ENCODE measurements around the gene IGF1R. TPM values are rescaled to one million over a fixed set of nuclear protein-coding genes. Genes with fewer than 3 reads are reported as not detected.

IGF1R gene
- total and polyA plus RNA-seq, 3 experiments from 2014 or later, result 2.1 to 11.3 (median 10.9) TPM

GRCh38 chr15:98905963-98906711 lies 257.8 kb downstream of the IGF1R start:
- POLR2A ChIA-PET, result no interaction called here
- DNase-seq, result no peak
- no peak overlapping the region for H3K4me3 Mint-ChIP-seq
- no peak overlapping the region for H3K4me3 ChIP-seq (ENCODE audit: low read length)
- H3K4me1 Mint-ChIP-seq, result peaks cover 0 to 4% (median 0%) of the 10 kb centered on the region in 3 donors
- peaks cover 6% of the 10 kb centered on the region for H3K36me3 ChIP-seq (ENCODE audit: insufficient read depth, low read length)
- no peaks in the 10 kb centered on the region for H3K9me3 ChIP-seq (ENCODE audit: low read length)
- CTCF ChIA-PET, result no interaction called here
- peaks cover 0 to 9% (median 0%) of the 10 kb centered on the region in 3 donors for H3K36me3 Mint-ChIP-seq
- H3K27ac ChIP-seq (ENCODE audit: low read depth, low read length), result no peak overlapping the region
- peaks cover 0 to 1% (median 0%) of the 10 kb centered on the region in 5 donors for H3K9me3 Mint-ChIP-seq
- no peaks in the 10 kb centered on the region for H3K27me3 ChIP-seq (ENCODE audit: insufficient read depth, low read length, poor library complexity, severe bottlenecking)
- H3K27ac Mint-ChIP-seq, result no peak overlapping the region
- no peaks in the 10 kb centered on the region for H3K4me1 ChIP-seq (ENCODE audit: insufficient read depth, low read length)
- peaks cover 0 to 8% of the 10 kb centered on the region in 2 donors for H3K27me3 Mint-ChIP-seq

DNA sequence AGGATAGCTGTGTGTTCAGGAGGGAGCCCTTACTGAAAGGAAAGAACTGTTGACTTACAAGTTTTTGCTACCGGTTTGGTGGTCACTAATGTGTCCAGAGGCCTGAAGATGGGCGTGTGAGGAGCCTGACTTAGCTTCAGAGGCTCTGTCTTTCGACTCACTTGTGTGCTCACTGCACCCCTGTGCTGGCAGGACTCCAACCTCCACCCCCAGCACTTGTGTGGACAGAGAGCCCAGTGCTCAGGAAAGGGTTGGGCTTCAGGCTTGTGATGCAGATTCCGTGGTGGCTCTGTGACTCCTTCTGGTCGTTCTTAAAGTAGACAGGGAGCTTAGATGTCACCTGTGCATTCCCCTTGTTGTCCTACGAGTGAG lies 258.4 kb downstream of the IGF1R start:
- Mint-ChIP-seq H3K27me3 (peaks cover 0 to 8% of the 10 kb centered on the region in 2 donors), H3K36me3 (peaks cover 0 to 10% (median 0%) of the 10 kb centered on the region in 3 donors), H3K27ac (no peak overlapping the region), H3K4me1 (no peaks in the 10 kb centered on the region), H3K4me3 (no peak overlapping the region), H3K9me3 (peaks cover 0 to 1% (median 0%) of the 10 kb centered on the region in 5 donors)
- peaks cover 11% of the 10 kb centered on the region for H3K36me3 ChIP-seq (ENCODE audit: insufficient read depth, low read length)
- H3K4me1 ChIP-seq (ENCODE audit: insufficient read depth, low read length), result no peaks in the 10 kb centered on the region
- no peak overlapping the region for H3K27ac ChIP-seq (ENCODE audit: low read depth, low read length)
- no peak for DNase-seq
- no peaks in the 10 kb centered on the region for H3K27me3 ChIP-seq (ENCODE audit: insufficient read depth, low read length, poor library complexity, severe bottlenecking)
- H3K4me3 ChIP-seq (ENCODE audit: low read length), result no peak overlapping the region
- H3K9me3 ChIP-seq (ENCODE audit: low read length), result no peaks in the 10 kb centered on the region
- ChIA-PET CTCF (no interaction called here), POLR2A (no interaction called here)

DNA sequence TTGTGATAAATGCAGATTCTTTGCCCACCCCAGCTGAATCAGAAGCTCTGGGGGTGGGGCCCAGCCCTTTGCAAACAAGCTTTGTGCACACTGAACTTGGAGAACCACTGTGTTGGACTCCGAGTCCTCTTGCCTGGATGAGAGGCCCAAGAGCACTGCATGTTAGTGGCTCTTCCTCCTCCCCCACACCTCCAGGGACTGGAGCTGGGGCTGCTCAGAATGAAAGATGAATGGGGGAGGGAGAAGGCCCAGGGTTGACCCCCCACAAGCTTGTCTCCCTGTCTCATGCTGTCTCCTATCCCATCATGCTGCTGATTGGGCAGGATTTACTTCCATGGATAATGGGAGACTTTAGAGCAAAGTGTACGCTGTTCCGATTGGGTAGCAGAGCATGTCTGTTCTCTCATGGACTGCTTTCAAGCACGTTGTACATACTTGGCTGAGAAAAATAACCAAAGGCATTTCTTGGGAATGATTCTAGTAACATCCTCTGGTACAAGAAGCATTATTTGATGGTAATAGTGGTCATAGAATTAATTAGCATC lies 259.7 kb downstream of the IGF1R start:
- peaks cover 0 to 1% (median 0%) of the 10 kb centered on the region in 5 donors for H3K9me3 Mint-ChIP-seq
- no peak overlapping the region for H3K27ac Mint-ChIP-seq
- ChIA-PET POLR2A (no interaction called here), CTCF (no interaction called here)
- peaks cover 0 to 8% of the 10 kb centered on the region in 2 donors for H3K27me3 Mint-ChIP-seq
- H3K27me3 ChIP-seq (ENCODE audit: insufficient read depth, low read length, poor library complexity, severe bottlenecking), result no peaks in the 10 kb centered on the region
- peaks cover 0 to 15% (median 4%) of the 10 kb centered on the region in 3 donors for H3K36me3 Mint-ChIP-seq
- H3K4me1 Mint-ChIP-seq, result no peaks in the 10 kb centered on the region
- no peak overlapping the region for H3K27ac ChIP-seq (ENCODE audit: low read depth, low read length)
- H3K4me1 ChIP-seq (ENCODE audit: insufficient read depth, low read length), result no peaks in the 10 kb centered on the region
- no peak for DNase-seq
- no peak overlapping the region for H3K4me3 ChIP-seq (ENCODE audit: low read length)
- peaks cover 17% of the 10 kb centered on the region for H3K36me3 ChIP-seq (ENCODE audit: insufficient read depth, low read length)
- no peaks in the 10 kb centered on the region for H3K9me3 ChIP-seq (ENCODE audit: low read length)
- no peak overlapping the region for H3K4me3 Mint-ChIP-seq

GRCh38 chr15:98909968-98910885 lies 261.9 kb downstream of the IGF1R start:
- no peaks in the 10 kb centered on the region for H3K4me1 ChIP-seq (ENCODE audit: insufficient read depth, low read length)
- peaks cover under 1 to 22% (median 5%) of the 10 kb centered on the region in 3 donors for H3K36me3 Mint-ChIP-seq
- DNase-seq, result no peak
- peaks cover 24% of the 10 kb centered on the region for H3K36me3 ChIP-seq (ENCODE audit: insufficient read depth, low read length)
- no peak overlapping the region for H3K4me3 Mint-ChIP-seq
- no peaks in the 10 kb centered on the region for H3K9me3 ChIP-seq (ENCODE audit: low read length)
- no peak overlapping the region for H3K4me3 ChIP-seq (ENCODE audit: low read length)
- H3K4me1 Mint-ChIP-seq, result no peaks in the 10 kb centered on the region
- CTCF ChIA-PET, result no interaction called here
- peaks cover 0 to 6% of the 10 kb centered on the region in 2 donors for H3K27me3 Mint-ChIP-seq
- peaks cover 0 to under 1% (median 0%) of the 10 kb centered on the region in 5 donors for H3K9me3 Mint-ChIP-seq
- no peak overlapping the region for H3K27ac ChIP-seq (ENCODE audit: low read depth, low read length)
- POLR2A ChIA-PET, result no interaction called here
- H3K27me3 ChIP-seq (ENCODE audit: insufficient read depth, low read length, poor library complexity, severe bottlenecking), result no peaks in the 10 kb centered on the region
- no peak overlapping the region for H3K27ac Mint-ChIP-seq

- Histone ChIP-seq H3K36me3 (ENCODE audit: insufficient read depth, low read length) (peaks cover 32% of the 10 kb centered on the region), H3K9me3 (ENCODE audit: low read length) (no peaks in the 10 kb centered on the region), H3K27me3 (ENCODE audit: insufficient read depth, low read length, poor library complexity, severe bottlenecking) (no peaks in the 10 kb centered on the region), H3K4me1 (ENCODE audit: insufficient read depth, low read length) (no peaks in the 10 kb centered on the region), H3K27ac (ENCODE audit: low read depth, low read length) (no peak overlapping the region), H3K4me3 (ENCODE audit: low read length) (no peak overlapping the region)
- Mint-ChIP-seq H3K9me3 (peaks cover 0 to 3% (median 0%) of the 10 kb centered on the region in 5 donors), H3K4me1 (peaks cover 0 to 6% (median 2%) of the 10 kb centered on the region in 3 donors), H3K36me3 (peaks cover 4 to 21% (median 11%) of the 10 kb centered on the region in 3 donors), H3K27me3 (peaks cover 0 to 4% of the 10 kb centered on the region in 2 donors), H3K27ac (peak overlapping the region in 1 of 8 donors; percentile 63), H3K4me3 (no peak overlapping the region)
- ChIA-PET POLR2A (no interaction called here), CTCF (no interaction called here)
- DNase-seq, result no peak
These were observed 266.3 kb downstream of the IGF1R start for GRCh38 chr15:98914626-98915025.

DNA sequence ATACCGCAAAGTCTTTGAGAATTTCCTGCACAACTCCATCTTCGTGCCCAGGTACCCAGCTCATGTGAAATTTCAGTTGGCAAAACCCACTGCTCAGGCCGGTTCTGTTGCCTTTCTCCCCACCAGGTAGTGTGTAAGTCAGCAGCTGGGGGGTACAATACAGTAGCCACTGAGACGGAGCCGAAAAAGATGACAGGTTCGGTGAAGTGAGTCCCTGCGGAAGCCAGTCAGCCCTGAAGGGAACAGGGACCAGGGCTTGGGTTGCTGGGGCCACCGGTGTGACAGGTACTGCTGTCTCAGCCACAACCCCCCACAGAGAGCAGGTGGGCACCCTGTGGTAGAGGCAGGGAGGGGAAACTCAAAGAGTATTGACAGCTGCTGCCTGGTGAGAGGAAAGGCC lies 268.5 kb downstream of the IGF1R start:
- no peaks in the 10 kb centered on the region for H3K9me3 ChIP-seq (ENCODE audit: low read length)
- H3K36me3 Mint-ChIP-seq, result peaks cover 4 to 18% (median 11%) of the 10 kb centered on the region in 3 donors
- no peaks in the 10 kb centered on the region for H3K4me1 ChIP-seq (ENCODE audit: insufficient read depth, low read length)
- H3K4me1 Mint-ChIP-seq, result peaks cover 5 to 13% (median 9%) of the 10 kb centered on the region in 3 donors
- no peak overlapping the region for H3K27ac ChIP-seq (ENCODE audit: low read depth, low read length)
- ChIA-PET CTCF (no interaction called here), POLR2A (no interaction called here)
- H3K36me3 ChIP-seq (ENCODE audit: insufficient read depth, low read length), result peaks cover 25% of the 10 kb centered on the region
- DNase-seq, result no peak
- no peak overlapping the region for H3K4me3 Mint-ChIP-seq
- peaks cover 0 to 3% (median 0%) of the 10 kb centered on the region in 5 donors for H3K9me3 Mint-ChIP-seq
- H3K4me3 ChIP-seq (ENCODE audit: low read length), result no peak overlapping the region
- no peak overlapping the region for H3K27ac Mint-ChIP-seq
- H3K27me3 ChIP-seq (ENCODE audit: insufficient read depth, low read length, poor library complexity, severe bottlenecking), result no peaks in the 10 kb centered on the region
- peaks cover 0 to 4% of the 10 kb centered on the region in 2 donors for H3K27me3 Mint-ChIP-seq

GRCh38 chr15:98917417-98917816 lies 269.1 kb downstream of the IGF1R start:
- CTCF ChIA-PET, result no interaction called here
- H3K36me3 ChIP-seq (ENCODE audit: insufficient read depth, low read length), result peaks cover 23% of the 10 kb centered on the region
- H3K27ac Mint-ChIP-seq, result no peak overlapping the region
- H3K4me3 ChIP-seq (ENCODE audit: low read length), result no peak overlapping the region
- no peaks in the 10 kb centered on the region for H3K4me1 ChIP-seq (ENCODE audit: insufficient read depth, low read length)
- H3K4me1 Mint-ChIP-seq, result peaks cover 5 to 13% (median 9%) of the 10 kb centered on the region in 3 donors
- DNase-seq, result no peak
- peaks cover 0 to 4% of the 10 kb centered on the region in 2 donors for H3K27me3 Mint-ChIP-seq
- H3K9me3 ChIP-seq (ENCODE audit: low read length), result no peaks in the 10 kb centered on the region
- peaks cover 0 to 3% (median 0%) of the 10 kb centered on the region in 5 donors for H3K9me3 Mint-ChIP-seq
- no peaks in the 10 kb centered on the region for H3K27me3 ChIP-seq (ENCODE audit: insufficient read depth, low read length, poor library complexity, severe bottlenecking)
- H3K4me3 Mint-ChIP-seq, result no peak overlapping the region
- no peak overlapping the region for H3K27ac ChIP-seq (ENCODE audit: low read depth, low read length)
- H3K36me3 Mint-ChIP-seq, result peaks cover 4 to 18% (median 8%) of the 10 kb centered on the region in 3 donors
- POLR2A ChIA-PET, result no interaction called here

All from CD8-positive, alpha-beta memory T cell (primary cell).